H9 (cell line): Measurements from ENCODE around the gene KIAA1671. TPM values are rescaled to one million over a fixed set of nuclear protein-coding genes. Genes with fewer than 3 reads are reported as not detected.

Source experiments
- DNase-seq: peaks from one replicate; pipeline ENCODE4 v3.0.0-alpha.2; 2017
- H2AFZ ChIP-seq: one replicate; pipeline ENCODE4 v1.6.1; 2013; ENCODE audit warnings: mild to moderate bottlenecking, low read length, control low read depth, moderate library complexity
- H2AK5ac ChIP-seq: 2 replicates; pipeline ENCODE4 v1.6.1; 2013; ENCODE audit warnings: low read length, control low read depth, mixed read lengths; ENCODE audit not compliant: insufficient read length
- H2BK120ac ChIP-seq: one replicate; pipeline ENCODE4 v1.6.1; 2013; ENCODE audit warnings: low read depth, mild to moderate bottlenecking, low read length, control low read depth, inconsistent platforms; ENCODE audit not compliant: poor library complexity, severe bottlenecking
- H2BK12ac ChIP-seq: 2 replicates; pipeline ENCODE4 v1.6.1; 2013; ENCODE audit warnings: low read length, control low read depth, mixed read lengths, low read depth; ENCODE audit not compliant: insufficient read length
- H2BK15ac ChIP-seq: 2 replicates; pipeline ENCODE4 v1.6.1; 2013; ENCODE audit warnings: low read depth, low read length, control low read depth
- H2BK20ac ChIP-seq: one replicate; pipeline ENCODE4 v1.6.1; 2013; ENCODE audit warnings: low read depth, mild to moderate bottlenecking, low read length, control low read depth, inconsistent platforms; ENCODE audit not compliant: poor library complexity, severe bottlenecking
- H2BK5ac ChIP-seq: 2 replicates; pipeline ENCODE4 v1.6.1; 2013; ENCODE audit warnings: low read length, control low read depth, mixed read lengths; ENCODE audit not compliant: insufficient read length
- H3K14ac ChIP-seq: 2 replicates; pipeline ENCODE4 v1.6.1; 2013; ENCODE audit warnings: low read length, control low read depth; ENCODE audit not compliant: insufficient read depth
- H3K18ac ChIP-seq: 2 replicates; pipeline ENCODE4 v1.6.1; 2013; ENCODE audit warnings: low read depth, mild to moderate bottlenecking, mixed read lengths, low read length, control low read depth; ENCODE audit not compliant: insufficient read length
- H3K23ac ChIP-seq: 2 replicates; pipeline ENCODE4 v1.6.1; 2013; ENCODE audit warnings: low read length, control low read depth, mixed read lengths, low read depth; ENCODE audit not compliant: insufficient read length
- H3K23me2 ChIP-seq: 2 replicates; pipeline ENCODE4 v1.6.1; 2013; ENCODE audit warnings: low read depth, mild to moderate bottlenecking, mixed read lengths, low read length, control low read depth; ENCODE audit not compliant: insufficient read length, poor library complexity, severe bottlenecking
- H3K27ac ChIP-seq: 2 replicates; pipeline ENCODE4 v1.5.1; 2013; ENCODE audit warnings: low read length, control low read depth, mixed read lengths, low read depth; ENCODE audit not compliant: insufficient read length
- H3K27me3 ChIP-seq: 2 replicates; pipeline ENCODE4 v1.6.1; 2013; ENCODE audit warnings: low read length, control low read depth, inconsistent platforms; ENCODE audit not compliant: insufficient read depth
- H3K4ac ChIP-seq: 2 replicates; pipeline ENCODE4 v1.6.1; 2013; ENCODE audit warnings: low read depth, mild to moderate bottlenecking, control low read depth, inconsistent platforms, low read length, moderate library complexity
- H3K4me1 ChIP-seq: 2 replicates; pipeline ENCODE4 v1.6.1; 2013; ENCODE audit warnings: low read length, control low read depth, inconsistent platforms; ENCODE audit not compliant: insufficient read depth
- H3K4me2 ChIP-seq: 2 replicates; pipeline ENCODE4 v1.6.1; 2013; ENCODE audit warnings: low read length, control low read depth, mixed read lengths; ENCODE audit not compliant: insufficient read length, insufficient read depth
- H3K56ac ChIP-seq: 2 replicates; pipeline ENCODE4 v1.6.1; 2013; ENCODE audit warnings: low read depth, mild to moderate bottlenecking, mixed read lengths, low read length, control low read depth; ENCODE audit not compliant: insufficient read length
- H3K79me1 ChIP-seq: 2 replicates; pipeline ENCODE4 v1.6.1; 2013; ENCODE audit warnings: low read depth, mild to moderate bottlenecking, moderate library complexity, low read length, control low read depth, inconsistent platforms; ENCODE audit not compliant: insufficient read depth, poor library complexity, severe bottlenecking
- H3K79me2 ChIP-seq: 2 replicates; pipeline ENCODE4 v1.6.1; 2013; ENCODE audit warnings: low read length, control low read depth, inconsistent platforms; ENCODE audit not compliant: insufficient read depth
- H3K9ac ChIP-seq: 2 replicates; pipeline ENCODE4 v1.6.1; 2013; ENCODE audit warnings: low read length, control low read depth, mixed read lengths; ENCODE audit not compliant: insufficient read length; ENCODE audit errors: extremely low read depth
- H3K9me3 ChIP-seq: one replicate; pipeline ENCODE4 v1.6.1; 2013; ENCODE audit warnings: low read depth, low read length, inconsistent platforms; ENCODE audit not compliant: control insufficient read depth
- H3T11ph ChIP-seq: one replicate; pipeline ENCODE4 v1.6.1; 2013; ENCODE audit warnings: mild to moderate bottlenecking, low read length, control low read depth, inconsistent platforms
- H4K20me1 ChIP-seq: one replicate; pipeline ENCODE4 v1.6.1; 2013; ENCODE audit not compliant: control insufficient read depth, insufficient read length, insufficient read depth
- H4K5ac ChIP-seq: 2 replicates; pipeline ENCODE4 v1.6.1; 2013; ENCODE audit warnings: low read depth, mild to moderate bottlenecking, mixed read lengths, low read length, control low read depth; ENCODE audit not compliant: insufficient read length
- H4K8ac ChIP-seq: replicated peaks from 2 replicates; pipeline ENCODE4 v1.6.1; 2013; ENCODE audit warnings: low read length, control low read depth, mixed read lengths, low read depth; ENCODE audit not compliant: insufficient read length
- H4K91ac ChIP-seq: 2 replicates; pipeline ENCODE4 v1.6.1; 2013; ENCODE audit warnings: low read depth, mild to moderate bottlenecking, moderate library complexity, mixed read lengths, low read length, control low read depth; ENCODE audit not compliant: insufficient read length
- H3K27ac Mint-ChIP-seq, 3 experiments: 2 replicates in 2 of 3; 3 replicates in 1 of 3; pipeline ENCODE4 v1.8.0; 2020 to 2021; ENCODE audit warnings: mixed read lengths in 3 of 3, mild to moderate bottlenecking in 1 of 3, moderate library complexity in 1 of 3
- H3K27me3 Mint-ChIP-seq: 2 replicates; pipeline ENCODE4 v1.8.0; 2021; ENCODE audit warnings: low read depth, mild to moderate bottlenecking, moderate library complexity, mixed read lengths
- H3K36me3 Mint-ChIP-seq, 3 experiments: 2 replicates in 2 of 3; 3 replicates in 1 of 3; pipeline ENCODE4 v1.8.0; 2020 to 2021; ENCODE audit warnings: low read depth in 3 of 3, mixed read lengths in 3 of 3; ENCODE audit not compliant: insufficient read depth in 1 of 3
- H3K4me1 Mint-ChIP-seq, 2 experiments: 2 replicates each; pipeline ENCODE4 v1.8.0; 2020; ENCODE audit warnings: mixed read lengths in 2 of 2
- H3K4me3 Mint-ChIP-seq, 2 experiments: 2 replicates in 1 of 2; 3 replicates in 1 of 2; pipeline ENCODE4 v1.8.0; 2020 to 2021; ENCODE audit warnings: mild to moderate bottlenecking in 2 of 2, mixed read lengths in 2 of 2, moderate library complexity in 1 of 2
- H3K9me3 Mint-ChIP-seq, 2 experiments: 2 replicates in 1 of 2; 3 replicates in 1 of 2; pipeline ENCODE4 v1.8.0; 2020; ENCODE audit warnings: mild to moderate bottlenecking in 2 of 2, mixed read lengths in 2 of 2, moderate library complexity in 1 of 2
- WGBS: extraction: QIAGEN DNeasy Blood & Tissue Kit; methylation state at CpG from one replicate; pipeline ENCODE4 v1.1.7; 2013; ENCODE audit warnings: missing lambda C conversion rate, low lambda C conversion rate, mixed read lengths; ENCODE audit not compliant: insufficient read length; ENCODE audit errors: extremely low coverage; 5-methylcytosine and 5-hydroxymethylcytosine counted together
- total RNA-seq: library from RNA; stranded (reverse); gene quantifications from 2 replicates; pipeline ENCODE4 v1.2.1, GENCODE V29; 2021
- TF ChIP-seq, protein P1 (sequence below): fragments of 200-600 bp; sonication (generic); conservative IDR thresholded peaks from 3 replicates; pipeline ENCODE4 v1.8.0; 2021; ENCODE audit warnings: antibody characterized with exemption, mild to moderate bottlenecking

The KIAA1671 gene
- total RNA-seq, 1 experiment from 2014 or later = 22.6 TPM

- Histone ChIP-seq H2BK20ac (no peak overlapping the region), H3K79me1 (no peaks in the 10 kb centered on the region), H3K23ac (no peak overlapping the region), H4K20me1 (no peaks in the 10 kb centered on the region), H2AFZ (no peak overlapping the region), H3K79me2 (no peaks in the 10 kb centered on the region), H4K8ac (no peak overlapping the region), H3K14ac (no peak overlapping the region), H3K56ac (no peak overlapping the region), H2AK5ac (no peak overlapping the region), H2BK120ac (no peak overlapping the region), H3K9me3 (no peaks in the 10 kb centered on the region), H3K4me1 (no peaks in the 10 kb centered on the region; the same call in 1 of the 2 replicates), H3K9ac (no peak overlapping the region), H3K27ac (no peak overlapping the region), H4K91ac (no peak overlapping the region), H2BK12ac (no peak overlapping the region), H3K4ac (no peak overlapping the region), H2BK5ac (no peak overlapping the region), H2BK15ac (no peak overlapping the region), H3K4me2 (no peak overlapping the region), H3K27me3 (no peaks in the 10 kb centered on the region), H4K5ac (no peak overlapping the region), H3T11ph (no peak overlapping the region), H3K18ac (no peak overlapping the region), H3K23me2 (no peaks in the 10 kb centered on the region)
- Mint-ChIP-seq H3K4me3 (no peak overlapping the region), H3K4me1 (peaks cover 15 to 23% of the 10 kb centered on the region in 2 experiments), H3K36me3 (peaks cover 0 to 13% (median 3%) of the 10 kb centered on the region in 3 experiments; a peak in 4 of 7 replicates), H3K27ac (no peak overlapping the region; a peak in 1 of 7 replicates), H3K27me3 (no peaks in the 10 kb centered on the region), H3K9me3 (no peaks in the 10 kb centered on the region)
- TF ChIP-seq, protein P1, sequence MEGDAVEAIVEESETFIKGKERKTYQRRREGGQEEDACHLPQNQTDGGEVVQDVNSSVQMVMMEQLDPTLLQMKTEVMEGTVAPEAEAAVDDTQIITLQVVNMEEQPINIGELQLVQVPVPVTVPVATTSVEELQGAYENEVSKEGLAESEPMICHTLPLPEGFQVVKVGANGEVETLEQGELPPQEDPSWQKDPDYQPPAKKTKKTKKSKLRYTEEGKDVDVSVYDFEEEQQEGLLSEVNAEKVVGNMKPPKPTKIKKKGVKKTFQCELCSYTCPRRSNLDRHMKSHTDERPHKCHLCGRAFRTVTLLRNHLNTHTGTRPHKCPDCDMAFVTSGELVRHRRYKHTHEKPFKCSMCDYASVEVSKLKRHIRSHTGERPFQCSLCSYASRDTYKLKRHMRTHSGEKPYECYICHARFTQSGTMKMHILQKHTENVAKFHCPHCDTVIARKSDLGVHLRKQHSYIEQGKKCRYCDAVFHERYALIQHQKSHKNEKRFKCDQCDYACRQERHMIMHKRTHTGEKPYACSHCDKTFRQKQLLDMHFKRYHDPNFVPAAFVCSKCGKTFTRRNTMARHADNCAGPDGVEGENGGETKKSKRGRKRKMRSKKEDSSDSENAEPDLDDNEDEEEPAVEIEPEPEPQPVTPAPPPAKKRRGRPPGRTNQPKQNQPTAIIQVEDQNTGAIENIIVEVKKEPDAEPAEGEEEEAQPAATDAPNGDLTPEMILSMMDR = no peak
- no CpG with 5 or more reads among the region's 11 CpGs for WGBS
- no peak for DNase-seq
Measured at GRCh38 chr22:24962835-24963234, 10.3 kb downstream of the KIAA1671 start.
